ENCODE measurements around the gene LDLRAP1. TPM values are rescaled to one million over a fixed set of nuclear protein-coding genes. Genes with fewer than 3 reads are reported as not detected.

Gene LDLRAP1
- total RNA-seq, 1 experiment from 2014 or later: 16.3 TPM

DNA sequence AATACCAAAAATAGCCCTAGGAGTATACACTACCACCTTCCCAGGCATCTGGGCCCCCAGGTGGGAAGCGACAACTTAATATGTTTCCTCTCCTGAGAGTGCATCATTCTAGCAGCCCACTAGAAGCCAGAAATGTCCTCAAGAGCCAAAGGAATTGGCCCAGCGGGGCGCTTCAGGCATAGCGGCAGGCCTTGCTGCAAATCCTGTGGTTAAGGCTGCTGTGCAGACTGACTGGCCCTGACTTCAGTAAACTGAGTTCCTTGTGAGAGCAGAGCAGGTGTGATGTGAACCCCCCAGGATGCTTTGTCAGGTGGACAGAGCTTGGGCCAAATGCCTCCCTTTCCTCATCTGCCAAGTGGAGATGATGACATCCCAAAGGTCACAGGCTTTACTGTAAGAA lies 29.7 kb upstream of the LDLRAP1 start:
- ChIA-PET POLR2A (no interaction called here), CTCF (interaction anchor here (0.8 to 2.3 kb wide), 3 partner anchors 10 to 12 kb away, joined by 3 to 10 read pairs (median 3); no protein-coding TSS in a partner anchor)
- peaks cover 10% of the 10 kb centered on the region for H3K4me1 Mint-ChIP-seq
- no peak overlapping the region for H3K4me3 Mint-ChIP-seq
- H3K9me3 Mint-ChIP-seq: peaks cover 3% of the 10 kb centered on the region; the same call in 1 of the 2 replicates
- no peaks in the 10 kb centered on the region for H3K36me3 Mint-ChIP-seq
- no peaks in the 10 kb centered on the region; the same call in 1 of the 2 replicates for H3K27me3 Mint-ChIP-seq (ENCODE audit: low read depth)
- DNase-seq (ENCODE audit: low spot score) (no peak), ATAC-seq (no peak)
- no peak overlapping the region for H3K27ac Mint-ChIP-seq
- TF ChIP-seq JUN (CRISPR knock-in tag; IDR thresholded peaks at IDR 0.05) (no peak), RORB (CRISPR knock-in tag; IDR thresholded peaks at IDR 0.05) (no peak), SOX15 (CRISPR knock-in tag; IDR thresholded peaks at IDR 0.05) (no peak), NFE2L1 (CRISPR knock-in tag; IDR thresholded peaks at IDR 0.05) (no peak), CREB1 (CRISPR knock-in tag; IDR thresholded peaks at IDR 0.05) (no peak)

DNA sequence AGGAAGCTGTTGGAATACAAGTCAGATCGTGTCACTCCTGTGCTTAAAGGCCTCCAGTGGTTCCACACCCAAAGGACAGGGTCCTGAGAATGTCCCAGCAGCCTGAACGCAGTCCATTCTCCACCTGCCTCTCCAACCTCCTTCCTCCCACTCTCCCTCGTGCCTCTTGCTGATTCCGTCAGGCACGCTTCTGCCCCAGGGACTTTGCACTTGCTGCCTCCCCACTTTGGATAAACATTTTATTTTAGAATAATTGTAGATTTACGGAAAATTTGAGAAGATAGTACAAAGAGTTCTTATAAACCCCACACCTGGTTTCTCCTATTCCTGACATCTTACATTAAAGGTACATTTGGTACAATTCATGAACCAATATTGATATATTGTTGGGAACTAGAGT lies 28.4 kb upstream of the LDLRAP1 start:
- no peak for DNase-seq (ENCODE audit: low spot score)
- Mint-ChIP-seq H3K4me1 (peaks cover 19% of the 10 kb centered on the region), H3K27me3 (ENCODE audit: low read depth) (no peaks in the 10 kb centered on the region; the same call in 1 of the 2 replicates), H3K9me3 (peaks cover 3% of the 10 kb centered on the region; the same call in 1 of the 2 replicates), H3K36me3 (no peaks in the 10 kb centered on the region), H3K27ac (no peak overlapping the region), H3K4me3 (no peak overlapping the region)
- TF ChIP-seq MYBL2 (CRISPR knock-in tag; IDR thresholded peaks at IDR 0.05): no peak
- TF ChIP-seq GTF2I (CRISPR knock-in tag; conservative IDR thresholded peaks at IDR 0.05): no peak
- TF ChIP-seq, protein P1, sequence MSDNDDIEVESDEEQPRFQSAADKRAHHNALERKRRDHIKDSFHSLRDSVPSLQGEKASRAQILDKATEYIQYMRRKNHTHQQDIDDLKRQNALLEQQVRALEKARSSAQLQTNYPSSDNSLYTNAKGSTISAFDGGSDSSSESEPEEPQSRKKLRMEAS (CRISPR knock-in tag; IDR thresholded peaks at IDR 0.05): no peak
- TF ChIP-seq ZNF232 (CRISPR knock-in tag; IDR thresholded peaks at IDR 0.05): no peak
- TF ChIP-seq ZNF263 (CRISPR knock-in tag; IDR thresholded peaks at IDR 0.05; ENCODE audit: low read depth): no peak
- no peak for TF ChIP-seq ZNF671 (CRISPR knock-in tag; IDR thresholded peaks at IDR 0.05)
- TF ChIP-seq, protein P2, sequence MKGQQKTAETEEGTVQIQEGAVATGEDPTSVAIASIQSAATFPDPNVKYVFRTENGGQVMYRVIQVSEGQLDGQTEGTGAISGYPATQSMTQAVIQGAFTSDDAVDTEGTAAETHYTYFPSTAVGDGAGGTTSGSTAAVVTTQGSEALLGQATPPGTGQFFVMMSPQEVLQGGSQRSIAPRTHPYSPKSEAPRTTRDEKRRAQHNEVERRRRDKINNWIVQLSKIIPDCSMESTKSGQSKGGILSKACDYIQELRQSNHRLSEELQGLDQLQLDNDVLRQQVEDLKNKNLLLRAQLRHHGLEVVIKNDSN (CRISPR knock-in tag; IDR thresholded peaks at IDR 0.05): no peak
- no peak for TF ChIP-seq NR2C2 (CRISPR knock-in tag; IDR thresholded peaks at IDR 0.05)
- no peak for TF ChIP-seq JUN (CRISPR knock-in tag; IDR thresholded peaks at IDR 0.05)
- TF ChIP-seq, protein P3, sequence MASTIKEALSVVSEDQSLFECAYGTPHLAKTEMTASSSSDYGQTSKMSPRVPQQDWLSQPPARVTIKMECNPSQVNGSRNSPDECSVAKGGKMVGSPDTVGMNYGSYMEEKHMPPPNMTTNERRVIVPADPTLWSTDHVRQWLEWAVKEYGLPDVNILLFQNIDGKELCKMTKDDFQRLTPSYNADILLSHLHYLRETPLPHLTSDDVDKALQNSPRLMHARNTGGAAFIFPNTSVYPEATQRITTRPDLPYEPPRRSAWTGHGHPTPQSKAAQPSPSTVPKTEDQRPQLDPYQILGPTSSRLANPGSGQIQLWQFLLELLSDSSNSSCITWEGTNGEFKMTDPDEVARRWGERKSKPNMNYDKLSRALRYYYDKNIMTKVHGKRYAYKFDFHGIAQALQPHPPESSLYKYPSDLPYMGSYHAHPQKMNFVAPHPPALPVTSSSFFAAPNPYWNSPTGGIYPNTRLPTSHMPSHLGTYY (CRISPR knock-in tag; IDR thresholded peaks at IDR 0.05): no peak
- TF ChIP-seq, protein P4, sequence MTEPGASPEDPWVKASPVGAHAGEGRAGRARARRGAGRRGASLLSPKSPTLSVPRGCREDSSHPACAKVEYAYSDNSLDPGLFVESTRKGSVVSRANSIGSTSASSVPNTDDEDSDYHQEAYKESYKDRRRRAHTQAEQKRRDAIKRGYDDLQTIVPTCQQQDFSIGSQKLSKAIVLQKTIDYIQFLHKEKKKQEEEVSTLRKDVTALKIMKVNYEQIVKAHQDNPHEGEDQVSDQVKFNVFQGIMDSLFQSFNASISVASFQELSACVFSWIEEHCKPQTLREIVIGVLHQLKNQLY (CRISPR knock-in tag; IDR thresholded peaks at IDR 0.05): no peak
- TF ChIP-seq IRF2 (CRISPR knock-in tag; IDR thresholded peaks at IDR 0.05; ENCODE audit: borderline replicate concordance, low read depth): no peak
- TF ChIP-seq GABPB1 (CRISPR knock-in tag; IDR thresholded peaks at IDR 0.05): no peak
- TF ChIP-seq, protein P5, sequence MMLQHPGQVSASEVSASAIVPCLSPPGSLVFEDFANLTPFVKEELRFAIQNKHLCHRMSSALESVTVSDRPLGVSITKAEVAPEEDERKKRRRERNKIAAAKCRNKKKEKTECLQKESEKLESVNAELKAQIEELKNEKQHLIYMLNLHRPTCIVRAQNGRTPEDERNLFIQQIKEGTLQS (CRISPR knock-in tag; conservative IDR thresholded peaks at IDR 0.05): no peak
- ATAC-seq: no peak
- POLR2A ChIA-PET: no interaction called here
- CTCF ChIA-PET: no interaction called here

DNA sequence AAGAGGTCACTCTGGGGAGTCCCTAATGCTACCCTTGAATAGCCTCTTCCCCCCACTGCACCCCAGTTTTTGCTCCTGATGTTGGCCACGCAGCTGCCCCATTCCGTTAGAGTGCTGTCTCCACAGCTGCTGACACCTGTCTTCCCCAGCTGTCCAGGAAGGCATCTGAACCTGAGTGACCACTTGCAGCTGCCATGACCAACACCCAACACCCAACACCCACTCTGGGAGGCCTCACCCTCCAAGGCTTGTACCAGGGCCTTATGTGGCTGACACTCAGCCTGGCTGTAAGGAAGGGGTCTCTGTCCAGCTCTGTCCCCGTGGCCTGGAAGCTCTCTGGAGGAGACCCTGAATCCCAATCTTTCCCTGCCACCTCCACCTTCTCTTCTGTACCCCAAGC lies 26.7 kb upstream of the LDLRAP1 start:
- no peak overlapping the region for H3K27ac Mint-ChIP-seq
- DNase-seq (ENCODE audit: low spot score): no peak
- H3K4me3 Mint-ChIP-seq: no peak overlapping the region
- no peaks in the 10 kb centered on the region for H3K36me3 Mint-ChIP-seq
- peaks cover 23% of the 10 kb centered on the region for H3K4me1 Mint-ChIP-seq
- ChIA-PET CTCF (interaction anchor here (10.9 kb wide), 1 partner anchor 13 kb away, joined by 175 read pairs; no protein-coding TSS in a partner anchor), POLR2A (interaction anchor here (1.7 kb wide), 1 partner anchor 11 kb away, joined by 5 read pairs; no protein-coding TSS in a partner anchor)
- no peak for ATAC-seq
- H3K9me3 Mint-ChIP-seq: peaks cover 3% of the 10 kb centered on the region; the same call in 1 of the 2 replicates
- H3K27me3 Mint-ChIP-seq (ENCODE audit: low read depth): no peaks in the 10 kb centered on the region; the same call in 1 of the 2 replicates
- TF ChIP-seq, protein P6, sequence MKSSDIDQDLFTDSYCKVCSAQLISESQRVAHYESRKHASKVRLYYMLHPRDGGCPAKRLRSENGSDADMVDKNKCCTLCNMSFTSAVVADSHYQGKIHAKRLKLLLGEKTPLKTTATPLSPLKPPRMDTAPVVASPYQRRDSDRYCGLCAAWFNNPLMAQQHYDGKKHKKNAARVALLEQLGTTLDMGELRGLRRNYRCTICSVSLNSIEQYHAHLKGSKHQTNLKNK (CRISPR knock-in tag; IDR thresholded peaks at IDR 0.05): no peak
- TF ChIP-seq, protein P1 (CRISPR knock-in tag; IDR thresholded peaks at IDR 0.05): no peak
- TF ChIP-seq, protein P7, sequence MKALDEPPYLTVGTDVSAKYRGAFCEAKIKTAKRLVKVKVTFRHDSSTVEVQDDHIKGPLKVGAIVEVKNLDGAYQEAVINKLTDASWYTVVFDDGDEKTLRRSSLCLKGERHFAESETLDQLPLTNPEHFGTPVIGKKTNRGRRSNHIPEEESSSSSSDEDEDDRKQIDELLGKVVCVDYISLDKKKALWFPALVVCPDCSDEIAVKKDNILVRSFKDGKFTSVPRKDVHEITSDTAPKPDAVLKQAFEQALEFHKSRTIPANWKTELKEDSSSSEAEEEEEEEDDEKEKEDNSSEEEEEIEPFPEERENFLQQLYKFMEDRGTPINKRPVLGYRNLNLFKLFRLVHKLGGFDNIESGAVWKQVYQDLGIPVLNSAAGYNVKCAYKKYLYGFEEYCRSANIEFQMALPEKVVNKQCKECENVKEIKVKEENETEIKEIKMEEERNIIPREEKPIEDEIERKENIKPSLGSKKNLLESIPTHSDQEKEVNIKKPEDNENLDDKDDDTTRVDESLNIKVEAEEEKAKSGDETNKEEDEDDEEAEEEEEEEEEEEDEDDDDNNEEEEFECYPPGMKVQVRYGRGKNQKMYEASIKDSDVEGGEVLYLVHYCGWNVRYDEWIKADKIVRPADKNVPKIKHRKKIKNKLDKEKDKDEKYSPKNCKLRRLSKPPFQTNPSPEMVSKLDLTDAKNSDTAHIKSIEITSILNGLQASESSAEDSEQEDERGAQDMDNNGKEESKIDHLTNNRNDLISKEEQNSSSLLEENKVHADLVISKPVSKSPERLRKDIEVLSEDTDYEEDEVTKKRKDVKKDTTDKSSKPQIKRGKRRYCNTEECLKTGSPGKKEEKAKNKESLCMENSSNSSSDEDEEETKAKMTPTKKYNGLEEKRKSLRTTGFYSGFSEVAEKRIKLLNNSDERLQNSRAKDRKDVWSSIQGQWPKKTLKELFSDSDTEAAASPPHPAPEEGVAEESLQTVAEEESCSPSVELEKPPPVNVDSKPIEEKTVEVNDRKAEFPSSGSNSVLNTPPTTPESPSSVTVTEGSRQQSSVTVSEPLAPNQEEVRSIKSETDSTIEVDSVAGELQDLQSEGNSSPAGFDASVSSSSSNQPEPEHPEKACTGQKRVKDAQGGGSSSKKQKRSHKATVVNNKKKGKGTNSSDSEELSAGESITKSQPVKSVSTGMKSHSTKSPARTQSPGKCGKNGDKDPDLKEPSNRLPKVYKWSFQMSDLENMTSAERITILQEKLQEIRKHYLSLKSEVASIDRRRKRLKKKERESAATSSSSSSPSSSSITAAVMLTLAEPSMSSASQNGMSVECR (CRISPR knock-in tag; IDR thresholded peaks at IDR 0.05; ENCODE audit: borderline replicate concordance): no peak
- TF ChIP-seq MYBL2 (CRISPR knock-in tag; IDR thresholded peaks at IDR 0.05): no peak
- no peak for TF ChIP-seq GABPB1 (CRISPR knock-in tag; IDR thresholded peaks at IDR 0.05)
- TF ChIP-seq ZNF416 (CRISPR knock-in tag; IDR thresholded peaks at IDR 0.05): no peak

Data from WTC11 (cell line).